DMS79 treated with DMSO at 0.1 percent for 48 hours (cell line): Measurements from ENCODE around the gene ULK4.
A peak's percentile ranks its signal among the peaks of the same experiment; 100 is the strongest.
"Not testable (repeated sequence)": the region's sequence is repeated elsewhere in the genome, so short reads cannot be mapped to it uniquely, and the experiment has no call there.

ENCODE experiments used
- DNase-seq: peaks from one replicate; lab custom pipeline; 2025; lab: John Stamatoyannopoulos, UW

The ULK4 gene

DNA sequence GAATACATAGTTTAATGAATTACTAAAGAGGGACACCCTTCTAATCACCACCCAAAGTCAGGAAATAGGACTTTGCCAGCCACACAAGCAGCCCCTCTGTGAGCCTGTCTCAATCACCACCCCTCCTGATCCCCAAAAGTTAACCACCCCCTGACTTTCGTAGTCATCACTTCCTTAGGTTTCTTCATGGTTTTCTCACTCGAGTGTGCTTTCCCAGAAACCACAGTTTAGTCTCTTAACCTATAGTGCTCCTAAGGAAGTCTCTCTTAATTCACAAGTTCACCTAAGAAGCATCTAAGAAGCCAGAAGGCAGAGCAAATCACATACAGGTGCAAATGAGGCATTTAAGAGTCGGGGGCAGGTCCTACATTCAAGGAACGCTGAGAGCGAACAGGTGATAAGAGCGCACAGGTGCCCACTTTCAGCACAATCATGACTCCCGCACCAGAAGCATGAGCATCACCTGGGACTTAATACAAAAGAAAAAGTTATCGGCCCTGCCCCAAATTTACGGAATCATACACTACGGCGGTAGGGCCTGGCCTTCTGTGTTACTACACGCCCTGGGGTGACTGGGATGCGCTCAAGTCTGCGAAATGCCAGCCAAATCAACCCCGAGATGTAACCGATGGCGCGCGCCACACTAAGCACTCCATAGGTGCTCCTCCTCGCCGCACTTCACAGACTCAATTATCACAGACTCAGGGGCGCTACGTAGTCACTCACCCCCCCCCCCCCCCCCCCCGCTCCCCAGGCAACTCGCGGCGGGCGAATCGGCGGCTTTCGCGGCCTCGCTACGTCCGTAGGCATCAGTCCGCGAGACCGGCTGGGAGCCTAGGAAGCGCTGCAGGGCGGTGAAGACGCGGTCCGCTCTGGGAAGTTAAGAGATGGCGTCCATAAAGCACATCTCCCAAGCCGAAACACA is 815 bp downstream of the ULK4 start:
- peak; percentile 27 for DNase-seq

GRCh38 chr3:41956574-41956973 is 5.3 kb downstream of the ULK4 start:
- DNase-seq, result no peak

DNA sequence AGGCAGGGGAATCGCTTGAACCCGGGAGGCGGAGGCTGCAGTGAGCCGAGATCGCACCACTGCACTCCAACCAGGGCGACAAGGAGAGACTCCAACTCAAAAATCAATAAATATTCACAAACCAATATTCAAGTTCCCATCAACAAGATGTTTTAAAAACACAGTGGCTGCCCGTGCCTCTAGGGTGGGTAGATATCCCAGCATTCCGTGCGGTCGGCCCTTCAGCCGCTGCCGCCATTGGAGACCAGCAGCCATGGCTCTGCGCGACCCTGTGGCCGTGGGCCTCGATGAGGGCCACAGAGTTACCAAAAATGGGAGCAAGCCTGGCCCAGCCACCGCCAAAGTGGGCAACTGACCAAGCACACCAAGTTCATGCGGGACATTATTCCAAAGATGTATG is 6.7 kb downstream of the ULK4 start:
- DNase-seq, result no peak

DNA sequence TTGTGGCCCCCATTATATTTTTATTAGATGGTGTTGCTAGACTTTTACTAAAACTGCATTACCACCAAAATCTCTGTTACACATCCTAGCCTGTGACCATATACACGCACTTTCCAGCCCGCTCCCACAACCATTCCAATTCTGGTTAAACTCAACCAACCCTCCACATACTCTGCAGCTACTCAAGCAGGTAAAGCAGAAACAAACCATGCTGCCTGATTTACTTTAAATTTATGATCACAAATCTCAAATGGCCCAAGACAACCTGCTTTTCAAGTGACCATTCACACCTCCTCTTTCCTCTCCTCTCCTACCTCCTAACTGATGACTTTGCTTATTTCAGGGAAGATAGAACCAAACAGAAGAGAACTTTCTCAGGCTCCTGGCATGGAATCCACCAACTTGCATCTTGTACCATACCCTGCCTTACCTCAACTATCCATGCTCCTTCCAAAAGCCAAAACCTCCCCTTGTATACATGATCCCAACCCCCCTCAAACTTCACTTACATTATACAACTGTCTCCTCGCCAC is 18.5 kb downstream of the ULK4 start:
- no peak for DNase-seq

DNA sequence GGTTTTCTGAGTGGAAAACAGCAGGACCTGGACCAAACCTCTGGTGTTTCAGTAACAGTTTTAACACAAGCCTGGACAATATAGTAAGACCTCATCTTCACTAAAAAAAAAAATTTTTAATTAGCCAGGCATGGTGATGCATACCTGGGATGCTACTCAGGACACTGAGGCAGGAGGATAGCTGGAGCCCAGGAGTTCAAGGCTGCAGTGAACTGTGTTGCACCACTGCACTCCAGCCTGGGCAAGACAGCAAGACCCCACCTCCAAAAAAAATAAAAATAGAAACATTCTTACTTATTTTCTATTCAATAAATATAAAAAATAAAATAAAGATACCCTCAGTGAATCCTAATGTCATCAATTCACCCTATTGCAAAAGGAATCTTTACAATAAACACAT is 21.5 kb downstream of the ULK4 start:
- DNase-seq, result no peak

DNA sequence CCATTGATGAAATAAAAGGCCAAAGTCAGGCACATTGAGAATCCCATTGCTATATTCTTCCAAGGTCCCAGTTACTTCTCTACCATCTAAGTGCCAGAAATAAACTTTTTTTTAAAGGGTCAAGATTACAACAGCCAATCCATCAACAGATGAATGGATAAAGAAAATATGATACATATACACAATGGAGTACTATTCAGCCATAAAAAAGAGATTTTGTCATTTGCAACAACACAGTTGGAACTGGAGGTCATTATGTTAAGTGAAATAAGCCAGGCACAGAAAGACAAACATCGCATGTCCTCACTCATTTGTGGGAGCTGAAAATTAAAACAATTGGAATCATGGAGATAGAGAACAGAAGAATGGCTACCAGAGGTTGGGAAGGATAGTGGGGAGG is 25.5 kb downstream of the ULK4 start:
- no peak for DNase-seq

DNA sequence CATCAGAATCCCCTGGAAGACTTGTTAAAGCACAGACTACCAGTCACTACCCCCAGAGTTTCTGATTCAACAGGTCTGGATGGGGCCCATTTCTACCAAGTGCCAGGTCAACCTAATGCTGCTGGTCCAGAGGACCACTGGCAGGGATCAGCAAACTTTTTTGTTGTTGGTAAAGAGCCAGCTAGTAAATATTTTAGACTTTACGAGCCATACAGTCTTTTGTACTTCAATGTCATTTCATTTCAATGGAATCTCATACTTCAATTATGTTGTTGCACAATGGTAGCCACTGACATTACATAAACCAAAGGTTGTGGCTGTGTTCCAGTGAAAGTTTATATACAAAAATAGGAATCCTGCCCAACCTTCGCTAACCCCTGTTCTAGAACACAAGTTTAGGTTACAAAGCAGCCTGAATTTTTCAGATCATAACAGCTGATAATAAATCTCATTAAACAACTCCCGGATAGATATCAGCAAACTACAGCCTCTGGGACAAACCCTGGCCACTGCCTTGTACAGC is 28.7 kb downstream of the ULK4 start:
- DNase-seq, result no peak

GRCh38 chr3:41932464-41932863 is 29.4 kb downstream of the ULK4 start:
- DNase-seq, result no peak

- peak; percentile 1 for DNase-seq
Measured at GRCh38 chr3:41920406-41920965, 41.4 kb downstream of the ULK4 start.

DNA sequence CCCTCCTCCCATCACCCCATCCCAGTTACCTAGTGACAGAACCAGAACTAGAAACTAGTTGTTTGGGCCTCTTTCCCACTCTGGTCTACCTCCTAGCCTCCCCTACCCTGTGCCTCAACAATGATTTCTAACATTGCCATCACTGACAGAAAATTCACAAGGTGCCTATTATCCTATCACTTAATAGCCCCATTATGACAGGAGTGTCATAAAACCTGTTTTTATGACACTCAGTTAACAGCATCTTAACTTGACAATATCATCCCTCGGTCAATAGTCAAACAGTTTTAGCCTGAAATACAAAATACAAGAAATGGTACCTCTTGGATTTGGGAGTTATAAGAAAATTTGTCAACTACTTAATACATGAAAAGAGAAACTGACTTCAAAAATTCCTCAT is 46.5 kb downstream of the ULK4 start:
- no peak for DNase-seq

- no peak for DNase-seq
Measured at GRCh38 chr3:41912280-41912679, 49.6 kb downstream of the ULK4 start.

- DNase-seq, result no peak
Measured at GRCh38 chr3:41907330-41908073, 54.4 kb downstream of the ULK4 start.

DNA sequence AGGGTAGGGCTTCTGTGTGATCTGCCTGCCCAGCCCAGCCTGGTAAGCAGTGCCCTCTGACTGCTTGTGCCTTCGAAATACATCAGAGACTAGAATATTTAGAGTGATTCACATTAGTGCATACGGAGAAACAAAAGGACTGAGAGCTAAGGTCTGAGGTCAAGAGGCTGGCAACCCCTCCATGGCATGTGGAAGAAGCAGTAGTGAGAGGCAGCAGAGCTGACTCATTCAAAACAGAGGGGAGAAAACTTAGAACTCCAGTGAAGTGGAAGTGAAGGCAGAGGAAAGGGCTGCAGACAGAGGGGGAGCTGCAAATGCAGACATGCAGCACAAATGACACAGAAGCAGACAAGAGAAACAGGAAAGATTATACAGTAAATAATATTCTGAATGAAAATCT is 61.6 kb downstream of the ULK4 start:
- DNase-seq, result no peak

DNA sequence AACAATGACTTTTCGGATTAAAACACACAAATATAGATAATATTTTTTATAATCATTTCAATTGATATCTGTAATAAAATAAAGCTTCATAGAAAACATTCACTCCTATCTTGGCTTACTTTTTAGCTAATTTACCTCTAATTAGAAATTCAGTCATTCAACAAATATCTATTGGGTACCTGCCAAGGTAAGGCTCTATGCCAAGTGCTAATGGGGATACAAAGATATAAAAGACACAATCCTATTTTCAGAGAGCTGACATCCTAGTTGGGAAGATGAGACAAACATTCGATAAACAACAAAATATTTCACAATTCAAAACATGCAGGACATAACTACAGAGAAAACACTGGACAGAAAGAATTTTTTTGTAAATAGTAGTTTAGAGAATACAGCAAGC is 63.3 kb downstream of the ULK4 start:
- DNase-seq, result no peak

DNA sequence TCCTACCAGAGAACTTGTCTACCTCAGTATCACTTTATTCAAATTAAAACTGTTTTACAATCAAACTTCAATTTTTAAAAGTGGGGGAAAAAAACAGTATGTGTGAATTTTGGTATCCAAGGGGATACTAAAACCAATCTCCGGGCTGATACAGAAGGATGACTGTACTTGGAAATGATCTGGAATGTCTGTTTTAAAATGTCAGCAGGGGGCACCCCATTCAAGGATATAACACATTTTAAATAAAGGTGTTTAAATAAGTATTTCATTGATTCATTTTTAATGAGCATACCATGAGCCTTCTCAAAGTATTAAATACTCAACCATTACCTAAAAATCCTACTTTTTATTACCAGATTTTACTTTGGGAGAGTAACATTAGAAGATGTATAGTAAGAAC is 67.9 kb downstream of the ULK4 start:
- peak; percentile 23 for DNase-seq

- no peak for DNase-seq
Measured at GRCh38 chr3:41888368-41889076, 73.4 kb downstream of the ULK4 start.

GRCh38 chr3:41882956-41883355 is 78.9 kb downstream of the ULK4 start:
- DNase-seq, result no peak

- peak; percentile 17 for DNase-seq
Measured at GRCh38 chr3:41881233-41881821, 80.6 kb downstream of the ULK4 start.

- no peak for DNase-seq
Measured at GRCh38 chr3:41880387-41880786, 81.5 kb downstream of the ULK4 start.

DNA sequence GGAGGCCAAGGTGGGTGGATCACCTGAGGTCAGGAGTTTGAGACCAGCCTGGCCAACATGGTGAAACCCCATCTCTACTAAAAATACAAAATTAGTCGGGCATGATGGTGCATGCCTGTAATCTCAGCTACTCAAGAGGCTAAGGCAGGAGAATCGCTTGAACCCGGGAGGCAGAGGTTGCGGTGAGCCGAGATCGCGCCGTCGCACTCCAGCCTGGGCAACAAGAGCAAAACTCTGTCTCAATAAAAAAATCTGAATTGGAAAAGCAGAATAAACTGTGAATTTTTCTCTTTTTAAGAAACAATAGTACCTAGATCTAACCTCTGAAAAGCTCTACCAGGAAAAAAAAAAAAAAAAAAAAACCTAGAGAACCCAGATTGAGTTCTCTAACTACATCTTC is 84.2 kb downstream of the ULK4 start:
- DNase-seq, result not testable (repeated sequence)

DNA sequence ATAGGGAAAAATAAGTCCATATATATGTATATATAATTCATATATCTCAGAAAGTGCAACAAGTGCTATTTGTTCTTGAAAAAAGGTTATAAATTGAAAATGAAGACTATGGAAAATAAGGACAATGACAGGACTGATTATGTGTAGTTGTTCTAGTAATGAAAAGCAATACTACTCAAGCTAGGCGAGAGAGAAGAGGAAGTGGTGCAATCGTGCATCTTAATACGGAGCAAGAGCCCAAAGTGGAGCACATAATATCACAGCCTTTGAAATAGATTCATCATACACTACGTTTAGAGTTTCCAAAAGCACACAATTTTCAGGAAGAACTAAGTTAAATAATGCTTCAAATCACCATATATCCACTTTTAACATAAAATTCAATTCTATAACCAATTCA is 87.9 kb downstream of the ULK4 start:
- DNase-seq, result no peak
